ENCODE results near the gene MIOS.

MIOS gene

GRCh38 chr7:7639847-7640220 lies 73.2 kb downstream of the MIOS start:
- peak overlapping the region; percentile 96 for H3K4me3 ChIP-seq (ENCODE audit: low read depth, low read length)
- peak; percentile 66 for DNase-seq (ENCODE audit: low read depth)
- TF ChIP-seq, protein P1, sequence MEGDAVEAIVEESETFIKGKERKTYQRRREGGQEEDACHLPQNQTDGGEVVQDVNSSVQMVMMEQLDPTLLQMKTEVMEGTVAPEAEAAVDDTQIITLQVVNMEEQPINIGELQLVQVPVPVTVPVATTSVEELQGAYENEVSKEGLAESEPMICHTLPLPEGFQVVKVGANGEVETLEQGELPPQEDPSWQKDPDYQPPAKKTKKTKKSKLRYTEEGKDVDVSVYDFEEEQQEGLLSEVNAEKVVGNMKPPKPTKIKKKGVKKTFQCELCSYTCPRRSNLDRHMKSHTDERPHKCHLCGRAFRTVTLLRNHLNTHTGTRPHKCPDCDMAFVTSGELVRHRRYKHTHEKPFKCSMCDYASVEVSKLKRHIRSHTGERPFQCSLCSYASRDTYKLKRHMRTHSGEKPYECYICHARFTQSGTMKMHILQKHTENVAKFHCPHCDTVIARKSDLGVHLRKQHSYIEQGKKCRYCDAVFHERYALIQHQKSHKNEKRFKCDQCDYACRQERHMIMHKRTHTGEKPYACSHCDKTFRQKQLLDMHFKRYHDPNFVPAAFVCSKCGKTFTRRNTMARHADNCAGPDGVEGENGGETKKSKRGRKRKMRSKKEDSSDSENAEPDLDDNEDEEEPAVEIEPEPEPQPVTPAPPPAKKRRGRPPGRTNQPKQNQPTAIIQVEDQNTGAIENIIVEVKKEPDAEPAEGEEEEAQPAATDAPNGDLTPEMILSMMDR (IDR thresholded peaks at IDR 0.05; ENCODE audit: insufficient read depth, low read depth, low read length, missing control alignments): no peak

DNA sequence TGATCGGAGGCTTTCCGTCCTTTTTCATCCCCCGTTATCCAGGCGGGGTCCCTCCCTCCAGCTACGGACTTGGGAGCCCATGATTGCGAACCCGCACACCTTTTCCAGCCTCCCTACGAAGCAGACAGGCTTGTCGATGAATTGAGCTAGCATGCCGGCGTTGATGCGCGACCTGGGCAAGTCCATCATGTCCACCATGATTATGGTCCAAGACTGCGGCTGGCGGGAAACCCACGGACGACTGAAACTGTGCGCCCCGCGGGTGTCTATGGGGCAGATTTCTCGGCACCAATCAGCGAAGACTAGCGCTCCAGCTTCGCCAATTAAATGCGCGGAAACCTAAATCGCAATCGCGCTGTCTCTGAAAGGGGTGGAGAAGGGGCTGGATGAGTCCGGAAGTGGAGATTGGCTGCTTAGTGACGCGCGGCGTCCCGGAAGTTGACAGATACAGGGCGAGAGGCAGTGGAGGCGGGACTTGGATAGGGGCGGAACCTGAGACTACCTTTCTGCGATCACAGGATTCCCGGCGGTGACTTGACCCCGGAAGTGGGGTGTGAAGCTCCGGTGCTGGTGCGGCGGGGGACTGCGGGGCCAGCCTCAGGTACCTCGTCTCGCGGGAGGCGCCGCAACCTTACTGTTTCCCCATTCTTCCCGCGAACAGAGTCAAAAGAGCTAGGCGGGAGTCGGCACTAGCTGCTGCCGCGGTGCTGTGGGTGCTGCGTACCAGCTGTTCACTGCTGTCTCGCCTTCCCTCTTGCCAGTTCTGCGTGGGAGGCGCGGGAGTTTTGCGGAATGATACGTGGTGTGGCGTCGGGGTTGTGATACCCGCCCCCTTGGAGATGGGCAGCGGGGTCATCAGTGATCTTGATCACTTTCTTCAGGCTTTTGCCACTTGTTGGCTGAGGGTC lies 73.8 kb downstream of the MIOS start, which contains the start of gene UMAD1:
UMAD1 (plus strand) TSS at position 532 of the 908 bp plus-strand sequence. CDS start 32,620 bp downstream, outside the sequence.
- peak; percentile 99 for DNase-seq (ENCODE audit: low read depth)
- peak within 1 kb of the TSS; percentile 96 for H3K4me3 ChIP-seq (ENCODE audit: low read depth, low read length)
- TF ChIP-seq, protein P1 (IDR thresholded peaks at IDR 0.05; ENCODE audit: insufficient read depth, low read depth, low read length, missing control alignments): no peak

GRCh38 chr7:7641129-7641663 lies 74.5 kb downstream of the MIOS start:
- peak overlapping the region; percentile 77 for H3K4me3 ChIP-seq (ENCODE audit: low read depth, low read length)
- DNase-seq (ENCODE audit: low read depth): no peak
- TF ChIP-seq, protein P1 (IDR thresholded peaks at IDR 0.05; ENCODE audit: insufficient read depth, low read depth, low read length, missing control alignments): no peak

- no peak for DNase-seq (ENCODE audit: low read depth)
- H3K4me3 ChIP-seq (ENCODE audit: low read depth, low read length): no peak overlapping the region
- TF ChIP-seq, protein P1 (IDR thresholded peaks at IDR 0.05; ENCODE audit: insufficient read depth, low read depth, low read length, missing control alignments): no peak
Observed at GRCh38 chr7:7642081-7642480, 75.4 kb downstream of the MIOS start.

DNA sequence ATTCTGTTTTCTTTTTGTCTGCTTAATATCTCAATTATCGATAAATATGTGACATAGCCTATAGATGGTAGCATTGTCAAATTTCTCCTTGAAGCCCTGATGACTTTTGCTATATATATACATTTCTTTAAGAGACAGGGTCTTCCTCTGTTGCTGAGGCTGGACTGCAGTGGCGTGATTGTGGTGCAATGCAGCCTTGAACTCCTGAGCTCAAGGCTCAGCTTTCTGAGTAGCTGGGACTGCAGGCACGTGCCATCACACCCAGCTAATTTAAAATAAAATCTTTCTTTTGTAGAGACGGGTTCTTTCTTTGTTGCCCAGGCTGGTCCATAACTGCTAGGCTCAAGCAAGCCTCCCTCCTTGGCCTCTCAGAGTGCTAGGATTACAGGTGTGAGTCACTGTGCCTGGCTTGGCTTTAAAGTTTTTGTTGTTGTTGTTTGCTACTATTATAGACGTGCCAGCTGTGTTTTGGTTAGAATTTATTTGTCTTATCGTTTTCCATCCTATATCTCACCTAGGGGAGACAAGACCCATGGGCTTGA lies 80.9 kb downstream of the MIOS start:
- H3K4me3 ChIP-seq (ENCODE audit: low read depth, low read length): no peak overlapping the region
- no peak for DNase-seq (ENCODE audit: low read depth)
- TF ChIP-seq, protein P1 (IDR thresholded peaks at IDR 0.05; ENCODE audit: insufficient read depth, low read depth, low read length, missing control alignments): no peak

GRCh38 chr7:7650682-7651206 lies 84.1 kb downstream of the MIOS start:
- H3K4me3 ChIP-seq (ENCODE audit: low read depth, low read length): no peak overlapping the region
- no peak for DNase-seq (ENCODE audit: low read depth)
- TF ChIP-seq, protein P1 (IDR thresholded peaks at IDR 0.05; ENCODE audit: insufficient read depth, low read depth, low read length, missing control alignments): no peak

All from GM12865 (cell line).